H1 (cell line): ENCODE measurements around the gene LPP. TPM values are rescaled to one million over a fixed set of nuclear protein-coding genes. Genes with fewer than 3 reads are reported as not detected.

Experiments used
- BCL11A ChIP-seq, 2 experiments: IDR thresholded peaks; one replicate each; pipeline ENCODE4 v1.6.1; 2011; ENCODE audit warnings: low read depth in 2 of 2, low read length in 2 of 2, mild to moderate bottlenecking in 2 of 2
- JUN ChIP-seq: IDR thresholded peaks from 2 replicates; pipeline ENCODE4 v1.6.1; 2011; ENCODE audit warnings: low read depth, mild to moderate bottlenecking, improper control_type of control experiment, low read length
- SIN3A ChIP-seq, 2 experiments: IDR thresholded peaks in 1 of 2; conservative IDR thresholded peaks in 1 of 2; 2 replicates each; pipeline ENCODE4 v1.6.1; 2011 to 2012; ENCODE audit warnings: low read length in 2 of 2, improper control_type of control experiment in 1 of 2, low read depth in 1 of 2, mild to moderate bottlenecking in 1 of 2
- SIRT6 ChIP-seq: IDR thresholded peaks from one replicate; pipeline ENCODE4 v1.7.1; 2012; ENCODE audit warnings: low read length, inconsistent platforms
- SP4 ChIP-seq: IDR thresholded peaks from 2 replicates; pipeline ENCODE4 v1.6.1; 2012; ENCODE audit warnings: low read length, inconsistent platforms
- TCF12 ChIP-seq: IDR thresholded peaks from 2 replicates; pipeline ENCODE4 v1.6.1; 2011; ENCODE audit warnings: low read depth, mild to moderate bottlenecking, low read length
- polyA plus RNA-seq, 7 experiments: library from polyadenylated mRNA; depleted of rRNA in 3 of 7; stranded (reverse) in 5 of 7; unstranded in 2 of 7; fragments of >200 nt in 5 of 7; fragments of 200-250 nt in 2 of 7; gene quantifications; 1 replicate in 5 of 7; 2 replicates in 1 of 7; 4 replicates in 1 of 7; pipeline versions ENCODE4 v1.2.1 to v1.2.3, GENCODE V29; 2011 to 2013; ENCODE audit warnings: missing spikeins in 2 of 7, mixed read lengths in 2 of 7
- total RNA-seq: library from RNA; stranded (reverse); fragmentation: NEBNext Ultra II Directional; extraction: Animal tissue kit (Norgen Biotek cat#: 25700); gene quantifications from 2 replicates; pipeline ENCODE4 v1.2.1, GENCODE V29; 2021

The LPP gene
- total and polyA plus RNA-seq, 2 of the 8 experiments (the other 6 are each of a cell fraction or from before 2014, with no cell fraction given), result 10.0 to 53.3 TPM

- no peak for TF ChIP-seq BCL11A (IDR thresholded peaks at IDR 0.05; ENCODE audit: low read depth in 2 of 2, low read length in 2 of 2)
- TF ChIP-seq SP4, result no peak
- TF ChIP-seq SIN3A (conservative IDR thresholded peaks at IDR 0.05 in 1 of 2, IDR thresholded peaks at IDR 0.05 in 1 of 2; ENCODE audit: low read depth in 1 of 2, low read length in 2 of 2), result no peak
- no peak for TF ChIP-seq JUN
- no peak for TF ChIP-seq SIRT6
- no peak for TF ChIP-seq TCF12
These were observed 75.8 kb downstream of the LPP start (continued) for GRCh38 chr3:188229726-188230125.
